ENCODE data around the gene KMT2E.

The KMT2E gene

DNA sequence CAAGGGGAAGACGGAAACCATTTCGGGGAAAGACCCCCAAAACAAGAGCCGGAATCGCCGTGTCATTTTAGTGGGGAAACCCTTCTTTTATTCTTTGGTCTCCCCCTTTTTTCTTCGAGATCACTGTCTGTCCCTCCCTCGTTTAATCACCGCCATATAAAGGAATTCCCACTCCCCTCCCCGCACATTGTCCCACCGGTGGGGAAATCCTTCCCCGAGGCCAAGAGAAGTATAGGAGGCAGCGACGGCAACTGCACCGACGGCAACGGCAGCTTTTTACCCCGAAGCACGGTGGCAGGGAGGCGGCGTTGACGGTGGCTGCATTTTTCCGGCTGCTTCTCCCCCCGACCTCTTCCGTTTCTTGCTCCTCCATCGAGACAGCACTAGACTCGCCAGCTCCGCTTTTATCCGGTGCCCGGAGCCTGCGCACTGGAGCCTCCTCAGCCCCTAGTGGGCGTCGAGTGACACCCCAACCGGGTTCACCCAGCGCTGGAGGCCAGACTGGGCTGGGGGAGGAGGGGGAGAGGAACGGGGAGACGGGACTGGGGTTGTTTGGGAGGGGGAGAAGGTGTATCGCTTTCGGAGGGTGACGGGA is 687 bp upstream of the KMT2E start (continued):
- TF ChIP-seq, protein P1, sequence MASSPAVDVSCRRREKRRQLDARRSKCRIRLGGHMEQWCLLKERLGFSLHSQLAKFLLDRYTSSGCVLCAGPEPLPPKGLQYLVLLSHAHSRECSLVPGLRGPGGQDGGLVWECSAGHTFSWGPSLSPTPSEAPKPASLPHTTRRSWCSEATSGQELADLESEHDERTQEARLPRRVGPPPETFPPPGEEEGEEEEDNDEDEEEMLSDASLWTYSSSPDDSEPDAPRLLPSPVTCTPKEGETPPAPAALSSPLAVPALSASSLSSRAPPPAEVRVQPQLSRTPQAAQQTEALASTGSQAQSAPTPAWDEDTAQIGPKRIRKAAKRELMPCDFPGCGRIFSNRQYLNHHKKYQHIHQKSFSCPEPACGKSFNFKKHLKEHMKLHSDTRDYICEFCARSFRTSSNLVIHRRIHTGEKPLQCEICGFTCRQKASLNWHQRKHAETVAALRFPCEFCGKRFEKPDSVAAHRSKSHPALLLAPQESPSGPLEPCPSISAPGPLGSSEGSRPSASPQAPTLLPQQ (tag by site-specific recombination; IDR thresholded peaks at IDR 0.05): no peak
- TF ChIP-seq, protein P2, sequence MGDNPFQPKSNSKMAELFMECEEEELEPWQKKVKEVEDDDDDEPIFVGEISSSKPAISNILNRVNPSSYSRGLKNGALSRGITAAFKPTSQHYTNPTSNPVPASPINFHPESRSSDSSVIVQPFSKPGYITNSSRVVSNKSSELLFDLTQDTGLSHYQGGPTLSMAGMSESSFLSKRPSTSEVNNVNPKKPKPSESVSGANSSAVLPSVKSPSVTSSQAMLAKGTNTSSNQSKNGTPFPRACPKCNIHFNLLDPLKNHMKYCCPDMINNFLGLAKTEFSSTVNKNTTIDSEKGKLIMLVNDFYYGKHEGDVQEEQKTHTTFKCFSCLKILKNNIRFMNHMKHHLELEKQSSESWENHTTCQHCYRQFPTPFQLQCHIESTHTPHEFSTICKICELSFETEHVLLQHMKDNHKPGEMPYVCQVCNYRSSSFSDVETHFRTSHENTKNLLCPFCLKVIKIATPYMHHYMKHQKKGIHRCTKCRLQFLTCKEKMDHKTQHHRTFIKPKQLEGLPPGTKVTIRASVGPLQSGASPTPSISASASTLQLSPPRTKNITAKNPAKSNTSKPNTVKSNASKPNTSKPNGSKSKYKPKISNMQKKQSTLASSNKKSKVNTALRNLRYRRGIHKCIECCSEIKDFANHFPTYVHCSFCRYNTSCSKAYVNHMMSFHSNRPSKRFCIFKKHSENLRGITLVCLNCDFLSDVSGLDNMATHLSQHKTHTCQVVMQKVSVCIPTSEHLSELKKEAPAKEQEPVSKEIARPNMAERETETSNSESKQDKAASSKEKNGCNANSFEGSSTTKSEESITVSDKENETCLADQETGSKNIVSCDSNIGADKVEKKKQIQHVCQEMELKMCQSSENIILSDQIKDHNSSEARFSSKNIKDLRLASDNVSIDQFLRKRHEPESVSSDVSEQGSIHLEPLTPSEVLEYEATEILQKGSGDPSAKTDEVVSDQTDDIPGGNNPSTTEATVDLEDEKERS (tag by site-specific recombination; IDR thresholded peaks at IDR 0.05): 0 out of 2 replicates have a peak, but pooled peaks have one; percentile 5
- TF ChIP-seq ZNF394 (tag by site-specific recombination; IDR thresholded peaks at IDR 0.05; ENCODE audit: borderline replicate concordance) (peak; percentile 65), ZNF132 (tag by site-specific recombination; IDR thresholded peaks at IDR 0.05; ENCODE audit: borderline replicate concordance) (no peak), ZFHX2 (tag by site-specific recombination; conservative IDR thresholded peaks at IDR 0.05) (peak; percentile 89), ZNF223 (tag by site-specific recombination; IDR thresholded peaks at IDR 0.05) (0 out of 2 replicates have a peak, but pooled peaks have one; percentile 46), ZFP3 (tag by site-specific recombination; IDR thresholded peaks at IDR 0.05; ENCODE audit: low read depth) (no peak), ZNF24 (tag by site-specific recombination; IDR thresholded peaks at IDR 0.05) (no peak), ZNF777 (tag by site-specific recombination; IDR thresholded peaks at IDR 0.05; ENCODE audit: borderline replicate concordance) (peak; percentile 95; the same call in 1 of the 2 replicates), PRDM1 (tag by site-specific recombination; IDR thresholded peaks at IDR 0.05) (no peak), MYNN (tag by site-specific recombination; IDR thresholded peaks at IDR 0.05; ENCODE audit: borderline replicate concordance) (0 out of 2 replicates have a peak, but pooled peaks have one; percentile 7), ZNF747 (tag by site-specific recombination; IDR thresholded peaks at IDR 0.05) (no peak), KLF10 (tag by site-specific recombination; IDR thresholded peaks at IDR 0.05) (no peak), YY2 (tag by site-specific recombination; IDR thresholded peaks at IDR 0.05) (no peak; the same call in 1 of the 2 replicates), ZNF335 (tag by site-specific recombination; conservative IDR thresholded peaks at IDR 0.05) (peak; percentile 79; the same call in 1 of the 2 replicates), ZNF157 (tag by site-specific recombination; IDR thresholded peaks at IDR 0.05) (no peak), ZNF660 (tag by site-specific recombination; IDR thresholded peaks at IDR 0.05) (0 out of 2 replicates have a peak, but pooled peaks have one; percentile 11), ZNF514 (tag by site-specific recombination; IDR thresholded peaks at IDR 0.05) (no peak)
- TF ChIP-seq, protein P3, sequence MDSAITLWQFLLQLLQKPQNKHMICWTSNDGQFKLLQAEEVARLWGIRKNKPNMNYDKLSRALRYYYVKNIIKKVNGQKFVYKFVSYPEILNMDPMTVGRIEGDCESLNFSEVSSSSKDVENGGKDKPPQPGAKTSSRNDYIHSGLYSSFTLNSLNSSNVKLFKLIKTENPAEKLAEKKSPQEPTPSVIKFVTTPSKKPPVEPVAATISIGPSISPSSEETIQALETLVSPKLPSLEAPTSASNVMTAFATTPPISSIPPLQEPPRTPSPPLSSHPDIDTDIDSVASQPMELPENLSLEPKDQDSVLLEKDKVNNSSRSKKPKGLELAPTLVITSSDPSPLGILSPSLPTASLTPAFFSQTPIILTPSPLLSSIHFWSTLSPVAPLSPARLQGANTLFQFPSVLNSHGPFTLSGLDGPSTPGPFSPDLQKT (IDR thresholded peaks at IDR 0.05; ENCODE audit: borderline replicate concordance, low read depth, low read length): no peak
- TF ChIP-seq, protein P4, sequence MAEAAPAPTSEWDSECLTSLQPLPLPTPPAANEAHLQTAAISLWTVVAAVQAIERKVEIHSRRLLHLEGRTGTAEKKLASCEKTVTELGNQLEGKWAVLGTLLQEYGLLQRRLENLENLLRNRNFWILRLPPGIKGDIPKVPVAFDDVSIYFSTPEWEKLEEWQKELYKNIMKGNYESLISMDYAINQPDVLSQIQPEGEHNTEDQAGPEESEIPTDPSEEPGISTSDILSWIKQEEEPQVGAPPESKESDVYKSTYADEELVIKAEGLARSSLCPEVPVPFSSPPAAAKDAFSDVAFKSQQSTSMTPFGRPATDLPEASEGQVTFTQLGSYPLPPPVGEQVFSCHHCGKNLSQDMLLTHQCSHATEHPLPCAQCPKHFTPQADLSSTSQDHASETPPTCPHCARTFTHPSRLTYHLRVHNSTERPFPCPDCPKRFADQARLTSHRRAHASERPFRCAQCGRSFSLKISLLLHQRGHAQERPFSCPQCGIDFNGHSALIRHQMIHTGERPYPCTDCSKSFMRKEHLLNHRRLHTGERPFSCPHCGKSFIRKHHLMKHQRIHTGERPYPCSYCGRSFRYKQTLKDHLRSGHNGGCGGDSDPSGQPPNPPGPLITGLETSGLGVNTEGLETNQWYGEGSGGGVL (tag by site-specific recombination; IDR thresholded peaks at IDR 0.05): peak; percentile 93
- TF ChIP-seq, protein P5, sequence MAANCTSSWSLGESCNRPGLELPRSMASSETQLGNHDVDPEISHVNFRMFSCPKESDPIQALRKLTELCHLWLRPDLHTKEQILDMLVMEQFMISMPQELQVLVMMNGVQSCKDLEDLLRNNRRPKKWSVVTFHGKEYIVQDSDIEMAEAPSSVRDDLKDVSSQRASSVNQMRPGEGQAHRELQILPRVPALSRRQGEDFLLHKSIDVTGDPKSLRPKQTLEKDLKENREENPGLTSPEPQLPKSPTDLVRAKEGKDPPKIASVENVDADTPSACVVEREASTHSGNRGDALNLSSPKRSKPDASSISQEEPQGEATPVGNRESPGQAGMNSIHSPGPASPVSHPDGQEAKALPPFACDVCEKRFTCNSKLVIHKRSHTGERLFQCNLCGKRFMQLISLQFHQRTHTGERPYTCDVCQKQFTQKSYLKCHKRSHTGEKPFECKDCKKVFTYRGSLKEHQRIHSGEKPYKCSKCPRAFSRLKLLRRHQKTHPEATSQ (tag by site-specific recombination; IDR thresholded peaks at IDR 0.05): no peak
- TF ChIP-seq, protein P6, sequence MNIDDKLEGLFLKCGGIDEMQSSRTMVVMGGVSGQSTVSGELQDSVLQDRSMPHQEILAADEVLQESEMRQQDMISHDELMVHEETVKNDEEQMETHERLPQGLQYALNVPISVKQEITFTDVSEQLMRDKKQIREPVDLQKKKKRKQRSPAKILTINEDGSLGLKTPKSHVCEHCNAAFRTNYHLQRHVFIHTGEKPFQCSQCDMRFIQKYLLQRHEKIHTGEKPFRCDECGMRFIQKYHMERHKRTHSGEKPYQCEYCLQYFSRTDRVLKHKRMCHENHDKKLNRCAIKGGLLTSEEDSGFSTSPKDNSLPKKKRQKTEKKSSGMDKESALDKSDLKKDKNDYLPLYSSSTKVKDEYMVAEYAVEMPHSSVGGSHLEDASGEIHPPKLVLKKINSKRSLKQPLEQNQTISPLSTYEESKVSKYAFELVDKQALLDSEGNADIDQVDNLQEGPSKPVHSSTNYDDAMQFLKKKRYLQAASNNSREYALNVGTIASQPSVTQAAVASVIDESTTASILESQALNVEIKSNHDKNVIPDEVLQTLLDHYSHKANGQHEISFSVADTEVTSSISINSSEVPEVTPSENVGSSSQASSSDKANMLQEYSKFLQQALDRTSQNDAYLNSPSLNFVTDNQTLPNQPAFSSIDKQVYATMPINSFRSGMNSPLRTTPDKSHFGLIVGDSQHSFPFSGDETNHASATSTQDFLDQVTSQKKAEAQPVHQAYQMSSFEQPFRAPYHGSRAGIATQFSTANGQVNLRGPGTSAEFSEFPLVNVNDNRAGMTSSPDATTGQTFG (tag by site-specific recombination; IDR thresholded peaks at IDR 0.05; ENCODE audit: borderline replicate concordance): no peak
- TF ChIP-seq, protein P7, sequence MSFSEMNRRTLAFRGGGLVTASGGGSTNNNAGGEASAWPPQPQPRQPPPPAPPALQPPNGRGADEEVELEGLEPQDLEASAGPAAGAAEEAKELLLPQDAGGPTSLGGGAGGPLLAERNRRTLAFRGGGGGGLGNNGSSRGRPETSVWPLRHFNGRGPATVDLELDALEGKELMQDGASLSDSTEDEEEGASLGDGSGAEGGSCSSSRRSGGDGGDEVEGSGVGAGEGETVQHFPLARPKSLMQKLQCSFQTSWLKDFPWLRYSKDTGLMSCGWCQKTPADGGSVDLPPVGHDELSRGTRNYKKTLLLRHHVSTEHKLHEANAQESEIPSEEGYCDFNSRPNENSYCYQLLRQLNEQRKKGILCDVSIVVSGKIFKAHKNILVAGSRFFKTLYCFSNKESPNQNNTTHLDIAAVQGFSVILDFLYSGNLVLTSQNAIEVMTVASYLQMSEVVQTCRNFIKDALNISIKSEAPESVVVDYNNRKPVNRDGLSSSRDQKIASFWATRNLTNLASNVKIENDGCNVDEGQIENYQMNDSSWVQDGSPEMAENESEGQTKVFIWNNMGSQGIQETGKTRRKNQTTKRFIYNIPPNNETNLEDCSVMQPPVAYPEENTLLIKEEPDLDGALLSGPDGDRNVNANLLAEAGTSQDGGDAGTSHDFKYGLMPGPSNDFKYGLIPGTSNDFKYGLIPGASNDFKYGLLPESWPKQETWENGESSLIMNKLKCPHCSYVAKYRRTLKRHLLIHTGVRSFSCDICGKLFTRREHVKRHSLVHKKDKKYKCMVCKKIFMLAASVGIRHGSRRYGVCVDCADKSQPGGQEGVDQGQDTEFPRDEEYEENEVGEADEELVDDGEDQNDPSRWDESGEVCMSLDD (tag by site-specific recombination; IDR thresholded peaks at IDR 0.05): peak; percentile 72; the same call in 1 of the 2 replicates

All from HEK293 (cell line).